ENCODE results near the gene RILP.

Gene RILP

DNA sequence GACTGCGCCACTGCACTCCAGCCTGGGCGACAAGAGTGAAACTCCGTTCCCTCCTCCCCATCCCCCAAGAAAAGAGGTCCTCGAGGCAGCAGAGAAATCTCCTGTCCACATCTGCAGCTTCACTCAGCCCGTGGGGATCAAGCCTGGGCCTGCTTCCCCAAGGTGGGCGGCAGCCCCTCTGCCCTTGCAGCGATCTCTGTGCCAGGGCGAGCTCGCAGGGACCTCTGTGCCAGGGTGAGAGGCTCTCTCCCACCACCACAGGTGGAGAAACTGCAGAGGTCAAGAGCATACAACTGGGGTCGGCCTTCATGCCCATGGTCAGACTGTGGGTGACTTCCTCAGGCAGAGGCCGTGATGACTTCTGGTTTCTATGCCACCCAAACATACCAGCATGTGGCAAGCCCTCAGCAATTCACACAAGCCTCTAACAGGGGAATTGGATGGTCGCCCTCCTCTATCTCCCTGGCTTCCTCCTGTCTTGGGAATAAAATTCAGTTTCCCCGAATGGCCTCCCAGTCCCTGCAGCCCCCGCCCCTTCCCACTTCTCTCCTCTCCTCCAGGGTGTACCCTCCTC, 26.5 kb downstream of the RILP start:
- peaks cover 11% of the 10 kb centered on the region for H3K36me3 ChIP-seq (ENCODE audit: control insufficient read depth, insufficient read depth, low read length)
- no peaks in the 10 kb centered on the region for H3K27me3 ChIP-seq (replicated peaks; ENCODE audit: control insufficient read depth, insufficient read depth, low read length)
- no peak for DNase-seq (ENCODE audit: extremely low read depth, insufficient read length)
- no peak overlapping the region for H3K4me3 ChIP-seq (replicated peaks; ENCODE audit: low read depth, low read length)
- TF ChIP-seq CTCF (IDR thresholded peaks at IDR 0.05; ENCODE audit: insufficient read depth, low read length, poor library complexity, severe bottlenecking), result no peak

- Histone ChIP-seq H3K36me3 (ENCODE audit: control insufficient read depth, insufficient read depth, low read length) (peaks cover 16% of the 10 kb centered on the region), H3K4me3 (replicated peaks; ENCODE audit: low read depth, low read length) (no peak overlapping the region), H3K27me3 (replicated peaks; ENCODE audit: control insufficient read depth, insufficient read depth, low read length) (no peaks in the 10 kb centered on the region)
- no peak for DNase-seq (ENCODE audit: extremely low read depth, insufficient read length)
- TF ChIP-seq CTCF (IDR thresholded peaks at IDR 0.05; ENCODE audit: insufficient read depth, low read length, poor library complexity, severe bottlenecking), result no peak
Observed at GRCh38 chr17:1621273-1621954, 28.3 kb downstream of the RILP start.

DNA sequence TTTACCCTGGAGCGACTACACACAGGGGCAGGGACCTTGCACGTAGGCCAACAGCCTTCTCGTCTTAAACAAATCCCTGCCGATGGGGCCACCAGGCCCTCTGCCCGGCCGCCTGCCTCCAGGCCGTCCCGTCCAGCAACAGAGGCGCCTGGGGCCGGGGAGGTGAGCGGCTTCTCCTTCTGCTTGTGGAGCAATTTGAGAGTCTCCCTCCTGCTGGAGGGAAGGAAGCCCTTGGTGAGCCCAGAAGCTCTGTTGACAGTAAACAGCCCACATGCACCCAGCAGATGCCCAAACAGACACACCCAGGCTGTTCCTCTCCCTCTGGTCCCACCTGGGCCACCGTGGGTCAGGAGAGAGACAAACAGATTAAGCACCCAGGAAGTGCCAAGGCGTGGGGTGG, 29.2 kb downstream of the RILP start:
- Histone ChIP-seq H3K27me3 (replicated peaks; ENCODE audit: control insufficient read depth, insufficient read depth, low read length) (no peaks in the 10 kb centered on the region), H3K36me3 (ENCODE audit: control insufficient read depth, insufficient read depth, low read length) (peaks cover 19% of the 10 kb centered on the region), H3K4me3 (replicated peaks; ENCODE audit: low read depth, low read length) (no peak overlapping the region)
- no peak for TF ChIP-seq CTCF (IDR thresholded peaks at IDR 0.05; ENCODE audit: insufficient read depth, low read length, poor library complexity, severe bottlenecking)
- DNase-seq (ENCODE audit: extremely low read depth, insufficient read length), result no peak

DNA sequence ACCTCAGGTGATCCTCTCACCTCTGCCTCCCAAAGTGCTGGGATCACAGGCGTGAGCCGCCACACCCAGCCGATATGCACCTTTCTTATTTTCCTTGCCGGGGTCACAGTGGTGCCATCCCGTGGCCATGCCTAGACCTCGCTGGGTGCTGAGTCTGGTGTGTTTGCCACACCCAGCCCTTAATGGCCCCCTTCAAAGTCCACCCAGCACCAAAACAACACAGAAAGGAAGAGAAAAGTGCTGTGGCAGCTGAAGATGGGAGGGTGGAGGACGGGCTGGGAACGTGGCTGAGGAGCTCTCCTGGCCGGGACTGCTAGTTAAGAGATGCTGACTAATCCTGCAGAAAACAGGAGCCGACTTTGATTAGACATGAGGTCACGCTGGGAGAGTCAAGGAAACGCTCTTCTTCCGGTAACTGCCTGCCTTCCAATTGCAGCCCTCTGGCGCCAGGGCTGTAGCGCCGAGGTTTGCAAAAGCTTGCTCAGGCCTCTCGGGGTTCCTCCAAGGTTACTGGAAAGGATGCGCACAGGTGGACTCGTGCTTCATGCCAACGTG, 32.0 kb downstream of the RILP start:
- no peak overlapping the region for H3K4me3 ChIP-seq (replicated peaks; ENCODE audit: low read depth, low read length)
- H3K27me3 ChIP-seq (replicated peaks; ENCODE audit: control insufficient read depth, insufficient read depth, low read length), result no peaks in the 10 kb centered on the region
- DNase-seq (ENCODE audit: extremely low read depth, insufficient read length), result no peak
- peaks cover 21% of the 10 kb centered on the region for H3K36me3 ChIP-seq (ENCODE audit: control insufficient read depth, insufficient read depth, low read length)
- no peak for TF ChIP-seq CTCF (IDR thresholded peaks at IDR 0.05; ENCODE audit: insufficient read depth, low read length, poor library complexity, severe bottlenecking)

DNA sequence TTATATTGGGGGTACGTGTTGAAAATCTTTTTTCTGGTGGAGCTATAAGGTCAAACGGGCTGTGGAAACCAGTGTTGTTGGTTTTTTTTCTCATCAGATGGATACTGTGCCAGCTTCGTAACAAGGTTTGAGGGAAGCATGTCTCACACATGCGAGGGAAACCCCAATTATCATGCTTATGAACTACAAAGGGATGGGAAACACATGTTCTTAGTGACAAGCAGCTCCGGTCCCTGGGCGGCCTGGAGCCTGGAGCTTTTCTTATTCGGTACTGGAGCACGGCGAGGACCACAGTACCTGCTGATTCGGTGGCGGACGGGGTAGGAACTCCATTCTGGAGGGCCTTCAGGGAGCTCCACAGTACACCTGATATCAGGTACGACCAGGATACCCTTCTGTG, 33.6 kb downstream of the RILP start:
- Histone ChIP-seq H3K4me3 (replicated peaks; ENCODE audit: low read depth, low read length) (no peak overlapping the region), H3K36me3 (ENCODE audit: control insufficient read depth, insufficient read depth, low read length) (peaks cover 18% of the 10 kb centered on the region), H3K27me3 (replicated peaks; ENCODE audit: control insufficient read depth, insufficient read depth, low read length) (no peaks in the 10 kb centered on the region)
- no peak for TF ChIP-seq CTCF (IDR thresholded peaks at IDR 0.05; ENCODE audit: insufficient read depth, low read length, poor library complexity, severe bottlenecking)
- no peak for DNase-seq (ENCODE audit: extremely low read depth, insufficient read length)
